Measurements from ENCODE around the gene PRMT7. TPM values are rescaled to one million over a fixed set of nuclear protein-coding genes. Genes with fewer than 3 reads are reported as not detected.

Gene PRMT7
- total RNA-seq, 2 experiments from 2014 or later = 80.4 to 85.1 TPM

DNA sequence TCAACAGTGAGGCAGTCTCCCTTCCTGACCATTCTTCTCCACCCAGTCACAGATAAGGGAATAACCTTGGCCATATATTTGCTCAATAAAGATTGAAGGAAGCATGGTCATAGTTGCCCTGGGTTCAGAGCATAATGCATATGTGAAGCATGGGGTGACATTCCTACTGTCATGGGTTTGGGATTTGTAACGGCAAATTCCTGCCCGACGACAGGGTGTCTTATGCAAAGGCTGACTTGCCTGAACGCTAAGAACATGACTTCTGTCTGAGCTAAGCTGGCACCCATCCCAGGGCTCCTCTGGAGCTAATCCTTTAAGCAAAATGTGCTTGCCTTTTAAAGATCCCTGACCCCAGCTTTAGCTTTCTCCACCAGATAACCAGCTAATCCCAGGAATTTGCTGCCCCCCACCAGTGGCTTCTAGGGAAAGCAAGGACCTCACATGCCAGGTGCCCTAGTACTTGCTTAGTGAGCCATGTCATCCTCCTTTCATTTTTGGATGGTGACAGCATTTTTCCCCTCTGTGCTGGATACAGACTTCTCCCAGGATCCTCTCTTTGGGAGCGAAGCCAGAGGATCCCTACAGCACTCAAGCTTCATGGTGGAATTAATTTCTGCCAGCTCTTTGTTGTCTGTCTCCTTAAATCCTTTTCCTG is 11.8 kb upstream of the PRMT7 start:
- ChIA-PET POLR2A (interaction anchor here (0.6 to 4.4 kb wide), 4 partner anchors 9 to 37 kb away, joined by 3 to 16 read pairs (median 4); partner anchors contain the start of genes PRMT7 and SLC7A6OS), CTCF (ENCODE audit: unreplicated experiment) (no interaction called here)
- Histone ChIP-seq H2AFZ (ENCODE audit: low read length) (no peak overlapping the region), H3K79me2 (ENCODE audit: insufficient read depth, low read depth, low read length) (no peaks in the 10 kb centered on the region), H3K4me3 (ENCODE audit: low read depth, low read length, poor library complexity, severe bottlenecking) (no peak overlapping the region), H3K36me3 (ENCODE audit: insufficient read depth, low read length) (peaks cover 99% of the 10 kb centered on the region), H4K20me1 (ENCODE audit: insufficient read depth, low read length) (peaks cover 6% of the 10 kb centered on the region; the same call in 1 of the 2 replicates), H3K9me3 (ENCODE audit: low read length) (no peaks in the 10 kb centered on the region), H3K9me2 (ENCODE audit: insufficient read depth, low read length) (no peaks in the 10 kb centered on the region), H3K4me2 (ENCODE audit: low read length) (no peak overlapping the region), H3K27ac (ENCODE audit: low read depth, low read length, poor library complexity, severe bottlenecking) (no peak overlapping the region), H3K4me1 (ENCODE audit: insufficient read depth, low read length, poor library complexity, severe bottlenecking) (no peaks in the 10 kb centered on the region)
- no TSS peak for BruUV-seq (replicated peaks)
- no peak for DNase-seq (ENCODE audit: low spot score)
- intact Hi-C loops (cut with micrococcal nuclease; ENCODE audit: unreplicated experiment) = no loop called here
- no peak for TF ChIP-seq CTCF (conservative IDR thresholded peaks at IDR 0.05; ENCODE audit: low read length)
- TF ChIP-seq EZH2phosphoT487 (IDR thresholded peaks at IDR 0.05; ENCODE audit: borderline replicate concordance, low read depth, low read length) = no peak

DNA sequence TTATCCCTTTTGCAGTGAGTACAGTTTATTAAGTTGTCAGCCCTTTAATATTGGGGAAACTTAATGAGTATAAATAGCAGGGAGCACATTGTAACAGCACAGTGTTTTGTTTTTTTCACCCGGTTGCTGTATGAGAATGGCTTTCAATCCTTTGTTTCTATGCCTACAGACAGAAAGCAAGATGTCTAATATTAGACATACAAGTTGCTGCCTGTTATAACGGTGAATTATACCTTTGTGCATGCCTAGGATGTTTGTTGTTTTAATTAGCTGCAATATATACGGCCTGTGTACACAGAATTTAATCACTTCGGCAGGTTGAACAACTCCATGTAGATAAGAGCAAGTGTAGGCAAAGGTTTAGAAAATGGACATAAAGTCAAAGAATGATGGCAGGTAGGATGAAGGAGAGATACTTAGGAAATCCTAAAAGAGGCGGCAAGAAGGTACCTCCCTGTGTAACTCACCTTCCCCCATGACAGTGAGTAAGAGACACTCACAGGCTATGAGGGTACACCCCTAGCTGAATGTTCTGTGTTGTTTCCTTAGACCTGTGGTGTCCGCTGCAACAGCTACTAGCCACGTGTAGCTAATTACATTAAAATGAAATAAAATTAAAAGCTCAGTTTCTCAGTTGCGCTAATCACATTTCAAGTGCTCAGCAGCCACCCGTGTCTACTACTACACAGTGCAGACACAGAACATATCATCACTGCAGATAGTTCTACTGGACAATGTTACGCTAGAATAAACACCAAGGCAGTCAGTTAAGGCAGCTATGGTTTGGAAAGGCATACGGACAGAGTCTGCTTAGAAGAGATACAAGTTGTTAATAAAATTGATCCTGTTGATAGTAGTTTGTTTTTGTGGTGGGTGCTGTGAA is 11.0 kb upstream of the PRMT7 start:
- ChIA-PET POLR2A (interaction anchor here (0.6 to 4.4 kb wide), 6 partner anchors 10 to 39 kb away, joined by 3 to 16 read pairs (median 4); no protein-coding TSS in a partner anchor), CTCF (ENCODE audit: unreplicated experiment) (interaction anchor here (1.1 kb wide), 1 partner anchor 14 kb away, joined by 3 read pairs; no protein-coding TSS in a partner anchor)
- no peak for TF ChIP-seq CTCF (conservative IDR thresholded peaks at IDR 0.05; ENCODE audit: low read length)
- no peak for TF ChIP-seq EZH2phosphoT487 (IDR thresholded peaks at IDR 0.05; ENCODE audit: borderline replicate concordance, low read depth, low read length)
- Histone ChIP-seq H3K4me1 (ENCODE audit: insufficient read depth, low read length, poor library complexity, severe bottlenecking) (no peaks in the 10 kb centered on the region), H3K36me3 (ENCODE audit: insufficient read depth, low read length) (peaks cover 99% of the 10 kb centered on the region), H3K4me3 (ENCODE audit: low read depth, low read length, poor library complexity, severe bottlenecking) (no peak overlapping the region), H3K9me2 (ENCODE audit: insufficient read depth, low read length) (no peaks in the 10 kb centered on the region), H3K4me2 (ENCODE audit: low read length) (no peak overlapping the region), H4K20me1 (ENCODE audit: insufficient read depth, low read length) (peaks cover 6% of the 10 kb centered on the region; the same call in 1 of the 2 replicates), H3K79me2 (ENCODE audit: insufficient read depth, low read depth, low read length) (no peaks in the 10 kb centered on the region), H3K9me3 (ENCODE audit: low read length) (no peaks in the 10 kb centered on the region), H3K27ac (ENCODE audit: low read depth, low read length, poor library complexity, severe bottlenecking) (no peak overlapping the region), H2AFZ (ENCODE audit: low read length) (no peak overlapping the region)
- TSS peak; percentile 40 for BruUV-seq (replicated peaks)
- intact Hi-C loops (cut with micrococcal nuclease; ENCODE audit: unreplicated experiment) = no loop called here
- DNase-seq (ENCODE audit: low spot score) = no peak

Data from OCI-LY7 (cell line).